Esophagus muscularis mucosa (tissue), 4 donors: ENCODE results near the gene TMEM269.

Experiments
- CTCF ChIP-seq, 3 experiments: fragments of 200-600 bp in 2 of 3; fragments of 450-650 bp in 1 of 3; sonication (generic) in 2 of 3; IDR thresholded peaks; one replicate each; pipeline ENCODE4 v1.5.1; 2017 to 2019; ENCODE audit warnings: antibody characterized with exemption in 3 of 3, mild to moderate bottlenecking in 2 of 3, moderate library complexity in 1 of 3
- EP300 ChIP-seq: sonication (generic); formaldehyde crosslinking; IDR thresholded peaks from one replicate; pipeline ENCODE4 v1.6.1; 2017; ENCODE audit warnings: antibody characterized with exemption
- POLR2AphosphoS5 ChIP-seq, 2 donors: sonication (generic); formaldehyde crosslinking; IDR thresholded peaks; one replicate each; pipeline ENCODE4 v1.6.1; 2017; ENCODE audit warnings: antibody characterized with exemption in 2 of 2

- TF ChIP-seq EP300, result no peak
- peak; percentile 42 to 72 (median 54) for TF ChIP-seq CTCF (IDR thresholded peaks at IDR 0.05)
- TF ChIP-seq POLR2AphosphoS5 (IDR thresholded peaks at IDR 0.05), result no peak
These were observed 27.6 kb upstream of the TMEM269 start for GRCh38 chr1:42756956-42757891.
